ENCODE data around the gene LRIT3. TPM values are rescaled to one million over a fixed set of nuclear protein-coding genes. Genes with fewer than 3 reads are reported as not detected.

The LRIT3 gene
- total and polyA plus RNA-seq, 2 of the 13 experiments (the other 11 are each of a cell fraction or from before 2014, with no cell fraction given): 0.03 TPM; not detected in 1

GRCh38 chr4:109815151-109816081 lies 32.5 kb upstream of the LRIT3 start, which contains the start of gene GAR1 (continued):
- TF ChIP-seq RNF219 (CRISPR knock-in tag; IDR thresholded peaks at IDR 0.05) (no peak), ZSCAN25 (CRISPR knock-in tag; IDR thresholded peaks at IDR 0.05) (peak; percentile 70; the same call in 1 of the 2 replicates), KAT8 (CRISPR knock-in tag; IDR thresholded peaks at IDR 0.05) (peak; percentile 98), ZNF777 (CRISPR knock-in tag; IDR thresholded peaks at IDR 0.05) (peak; percentile 66), ZGPAT (CRISPR knock-in tag; IDR thresholded peaks at IDR 0.05) (peak; percentile 83; the same call in 1 of the 2 replicates), ZNF598 (CRISPR knock-in tag; IDR thresholded peaks at IDR 0.05; ENCODE audit: borderline replicate concordance) (0 out of 2 replicates have a peak, but pooled peaks have one; percentile 50), THYN1 (CRISPR knock-in tag; IDR thresholded peaks at IDR 0.05; ENCODE audit: borderline replicate concordance, low read depth) (no peak), SAFB2 (CRISPR knock-in tag; IDR thresholded peaks at IDR 0.05; ENCODE audit: borderline replicate concordance, low read depth) (peak; percentile 68; the same call in 1 of the 2 replicates), SIN3B (IDR thresholded peaks at IDR 0.05; ENCODE audit: low read length) (0 out of 2 replicates have a peak, but pooled peaks have one; percentile 32), SNAPC2 (CRISPR knock-in tag; IDR thresholded peaks at IDR 0.05) (no peak), MEF2D (CRISPR knock-in tag; IDR thresholded peaks at IDR 0.05) (peak; percentile 64; the same call in 1 of the 2 replicates), KDM4B (CRISPR knock-in tag; IDR thresholded peaks at IDR 0.05) (no peak), ZNF562 (CRISPR knock-in tag; IDR thresholded peaks at IDR 0.05; ENCODE audit: borderline replicate concordance) (no peak), ZNF431 (CRISPR knock-in tag; IDR thresholded peaks at IDR 0.05; ENCODE audit: borderline replicate concordance, low read depth) (0 out of 2 replicates have a peak, but pooled peaks have one; percentile 31), GABPB1 (CRISPR knock-in tag; IDR thresholded peaks at IDR 0.05) (peak; percentile 96), HIVEP1 (CRISPR knock-in tag; IDR thresholded peaks at IDR 0.05) (peak; percentile 80), ZNF30 (CRISPR knock-in tag; IDR thresholded peaks at IDR 0.05) (no peak), SP2 (CRISPR knock-in tag; IDR thresholded peaks at IDR 0.05) (peak; percentile 68), STAT5B (CRISPR knock-in tag; IDR thresholded peaks at IDR 0.05) (no peak), PRDM10 (CRISPR knock-in tag; IDR thresholded peaks at IDR 0.05; ENCODE audit: low read depth) (peak; percentile 6; the same call in 1 of the 2 replicates), RAD21 (CRISPR knock-in tag; IDR thresholded peaks at IDR 0.05) (0 out of 2 replicates have a peak, but pooled peaks have one; percentile 30), KLF9 (CRISPR knock-in tag; IDR thresholded peaks at IDR 0.05; ENCODE audit: low read depth) (peak; percentile 98), HOXA5 (CRISPR knock-in tag; IDR thresholded peaks at IDR 0.05) (peak; percentile 84; the same call in 1 of the 2 replicates)

Data from HepG2 (cell line).